ENCODE data around the gene PARN.
A peak's percentile ranks its signal among the peaks of the same experiment; 100 is the strongest.
"Not testable (repeated sequence)": the region's sequence is repeated elsewhere in the genome, so short reads cannot be mapped to it uniquely, and the experiment has no call there.

The PARN gene

DNA sequence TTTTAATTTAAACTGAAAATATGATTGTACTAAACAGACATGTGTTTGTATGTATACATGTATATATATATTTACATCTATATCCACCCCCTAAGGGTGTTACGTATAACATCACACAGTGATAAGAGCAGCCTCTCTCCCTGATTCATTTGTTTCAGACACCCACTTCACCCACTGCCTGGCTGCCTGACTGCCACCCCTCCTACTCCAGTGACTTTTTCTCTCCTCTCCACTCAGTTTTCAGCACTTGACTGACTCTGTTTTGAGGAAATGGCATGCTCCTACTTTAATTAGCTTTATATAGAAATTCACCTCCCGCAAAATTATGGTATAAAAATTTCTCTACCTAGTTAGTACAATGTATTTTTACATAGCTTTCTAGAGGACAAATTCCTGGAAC is 22.7 kb upstream of the PARN start:
- Histone ChIP-seq H3K27me3 (ENCODE audit: insufficient read depth, low read length) (no peaks in the 10 kb centered on the region), H3K27ac (ENCODE audit: low read depth, low read length) (no peak overlapping the region), H3K4me1 (ENCODE audit: control insufficient read depth, insufficient read depth, low read length, unreplicated experiment) (no peaks in the 10 kb centered on the region), H3K4me3 (ENCODE audit: low read depth, low read length) (no peak overlapping the region), H2AFZ (ENCODE audit: low read length, unreplicated experiment) (no peak overlapping the region), H3K36me3 (ENCODE audit: insufficient read depth, low read length) (peaks cover 20% of the 10 kb centered on the region), H3K79me2 (ENCODE audit: control insufficient read depth, insufficient read depth, low read length, unreplicated experiment) (peaks cover 3% of the 10 kb centered on the region)

DNA sequence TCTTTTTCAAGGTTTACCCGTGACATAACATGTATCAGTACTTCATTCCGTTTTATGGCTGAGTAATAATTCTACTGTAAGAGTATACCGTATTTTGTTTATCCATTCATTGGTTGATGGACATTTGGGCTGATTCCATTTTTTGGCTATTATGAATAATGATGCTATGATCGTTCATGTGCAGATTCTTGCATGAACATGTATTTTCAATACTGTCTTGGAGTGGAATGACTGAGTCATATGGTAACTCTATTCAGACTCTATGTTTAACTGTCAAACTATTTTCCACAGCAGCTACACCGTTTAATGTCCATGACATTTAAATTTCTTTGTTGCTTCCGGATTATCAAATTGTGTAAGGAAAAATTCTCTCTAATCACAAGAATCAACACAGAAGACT is 20.6 kb upstream of the PARN start:
- peaks cover 3% of the 10 kb centered on the region for H3K79me2 ChIP-seq (ENCODE audit: control insufficient read depth, insufficient read depth, low read length, unreplicated experiment)
- H3K27me3 ChIP-seq (ENCODE audit: insufficient read depth, low read length), result no peaks in the 10 kb centered on the region
- H3K4me1 ChIP-seq (ENCODE audit: control insufficient read depth, insufficient read depth, low read length, unreplicated experiment), result no peaks in the 10 kb centered on the region
- no peak overlapping the region for H3K27ac ChIP-seq (ENCODE audit: low read depth, low read length)
- no peak overlapping the region for H3K4me3 ChIP-seq (ENCODE audit: low read depth, low read length)
- H3K36me3 ChIP-seq (ENCODE audit: insufficient read depth, low read length), result peaks cover 21% of the 10 kb centered on the region
- no peak overlapping the region for H2AFZ ChIP-seq (ENCODE audit: low read length, unreplicated experiment)

DNA sequence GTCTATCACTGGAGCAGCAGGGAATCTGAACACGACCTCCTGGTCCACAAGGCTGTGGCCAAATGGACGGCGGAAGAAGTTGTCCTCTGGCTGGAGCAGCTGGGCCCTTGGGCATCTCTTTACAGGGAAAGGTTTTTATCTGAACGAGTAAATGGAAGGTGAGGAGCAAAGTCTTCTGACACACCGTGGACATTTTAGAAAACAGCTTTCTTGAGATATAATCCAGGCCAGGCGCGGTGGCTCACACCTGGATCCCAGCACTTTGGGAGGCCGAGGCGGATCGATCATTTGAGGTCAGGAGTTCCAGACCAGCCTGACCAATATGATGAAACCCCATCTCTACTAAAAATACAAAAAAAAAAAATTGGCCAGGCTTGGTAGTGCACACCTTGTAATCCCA is 19.8 kb upstream of the PARN start:
- no peak overlapping the region for H3K27ac ChIP-seq (ENCODE audit: low read depth, low read length)
- H3K79me2 ChIP-seq (ENCODE audit: control insufficient read depth, insufficient read depth, low read length, unreplicated experiment), result peaks cover 3% of the 10 kb centered on the region
- no peak overlapping the region for H3K4me3 ChIP-seq (ENCODE audit: low read depth, low read length)
- no peaks in the 10 kb centered on the region for H3K4me1 ChIP-seq (ENCODE audit: control insufficient read depth, insufficient read depth, low read length, unreplicated experiment)
- H3K36me3 ChIP-seq (ENCODE audit: insufficient read depth, low read length), result peaks cover 24% of the 10 kb centered on the region
- H2AFZ ChIP-seq (ENCODE audit: low read length, unreplicated experiment), result no peak overlapping the region
- H3K27me3 ChIP-seq (ENCODE audit: insufficient read depth, low read length), result no peaks in the 10 kb centered on the region

- Histone ChIP-seq H3K4me1 (ENCODE audit: control insufficient read depth, insufficient read depth, low read length, unreplicated experiment) (no peaks in the 10 kb centered on the region), H2AFZ (ENCODE audit: low read length, unreplicated experiment) (no peak overlapping the region), H3K27ac (ENCODE audit: low read depth, low read length) (no peak overlapping the region), H3K27me3 (ENCODE audit: insufficient read depth, low read length) (no peaks in the 10 kb centered on the region), H3K4me3 (ENCODE audit: low read depth, low read length) (no peak overlapping the region), H3K36me3 (ENCODE audit: insufficient read depth, low read length) (peaks cover 20% of the 10 kb centered on the region), H3K79me2 (ENCODE audit: control insufficient read depth, insufficient read depth, low read length, unreplicated experiment) (peaks cover 66% of the 10 kb centered on the region)
These were observed 11.9 kb upstream of the PARN start for GRCh38 chr16:14641926-14642325.

DNA sequence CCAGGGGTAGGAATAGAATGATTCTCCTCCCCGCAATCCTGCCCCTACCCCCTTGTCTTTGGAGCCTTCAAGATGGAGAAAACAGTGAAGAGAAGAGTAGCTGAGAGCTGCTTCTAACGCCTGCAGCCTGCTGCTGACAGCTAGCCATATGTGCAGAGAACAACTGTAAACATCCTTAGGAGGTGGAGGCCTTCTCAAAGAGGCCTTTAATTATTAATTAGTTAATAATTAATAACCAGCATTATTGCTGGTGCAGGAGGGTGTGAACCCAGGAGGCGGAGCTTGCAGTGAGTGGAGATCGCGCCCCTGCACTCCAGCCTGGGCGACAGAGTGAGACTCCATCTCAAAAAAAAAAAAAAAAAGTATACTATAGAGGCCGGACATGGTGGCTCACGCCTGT is 11.1 kb upstream of the PARN start:
- Histone ChIP-seq H3K36me3 (ENCODE audit: insufficient read depth, low read length) (peaks cover 21% of the 10 kb centered on the region), H3K27ac (ENCODE audit: low read depth, low read length) (no peak overlapping the region), H3K4me1 (ENCODE audit: control insufficient read depth, insufficient read depth, low read length, unreplicated experiment) (no peaks in the 10 kb centered on the region), H3K4me3 (ENCODE audit: low read depth, low read length) (no peak overlapping the region), H3K79me2 (ENCODE audit: control insufficient read depth, insufficient read depth, low read length, unreplicated experiment) (peaks cover 72% of the 10 kb centered on the region), H3K27me3 (ENCODE audit: insufficient read depth, low read length) (no peaks in the 10 kb centered on the region), H2AFZ (ENCODE audit: low read length, unreplicated experiment) (no peak overlapping the region)

- Histone ChIP-seq H3K4me3 (ENCODE audit: low read depth, low read length) (no peak overlapping the region), H3K4me1 (ENCODE audit: control insufficient read depth, insufficient read depth, low read length, unreplicated experiment) (no peaks in the 10 kb centered on the region), H3K27ac (ENCODE audit: low read depth, low read length) (no peak overlapping the region), H2AFZ (ENCODE audit: low read length, unreplicated experiment) (no peak overlapping the region), H3K27me3 (ENCODE audit: insufficient read depth, low read length) (no peaks in the 10 kb centered on the region), H3K79me2 (ENCODE audit: control insufficient read depth, insufficient read depth, low read length, unreplicated experiment) (peaks cover 79% of the 10 kb centered on the region), H3K36me3 (ENCODE audit: insufficient read depth, low read length) (peaks cover 16% of the 10 kb centered on the region)
These were observed 10.5 kb upstream of the PARN start for GRCh38 chr16:14640538-14640937.

GRCh38 chr16:14636951-14637240 is 6.8 kb upstream of the PARN start:
- H2AFZ ChIP-seq (ENCODE audit: low read length, unreplicated experiment); H3K27me3 ChIP-seq (ENCODE audit: insufficient read depth, low read length); H3K4me3 ChIP-seq (ENCODE audit: low read depth, low read length); H3K27ac ChIP-seq (ENCODE audit: low read depth, low read length): not testable (repeated sequence)
- Histone ChIP-seq H3K36me3 (ENCODE audit: insufficient read depth, low read length) (peaks cover 14% of the 10 kb centered on the region), H3K79me2 (ENCODE audit: control insufficient read depth, insufficient read depth, low read length, unreplicated experiment) (peaks cover 88% of the 10 kb centered on the region), H3K4me1 (ENCODE audit: control insufficient read depth, insufficient read depth, low read length, unreplicated experiment) (peaks cover 15% of the 10 kb centered on the region)

DNA sequence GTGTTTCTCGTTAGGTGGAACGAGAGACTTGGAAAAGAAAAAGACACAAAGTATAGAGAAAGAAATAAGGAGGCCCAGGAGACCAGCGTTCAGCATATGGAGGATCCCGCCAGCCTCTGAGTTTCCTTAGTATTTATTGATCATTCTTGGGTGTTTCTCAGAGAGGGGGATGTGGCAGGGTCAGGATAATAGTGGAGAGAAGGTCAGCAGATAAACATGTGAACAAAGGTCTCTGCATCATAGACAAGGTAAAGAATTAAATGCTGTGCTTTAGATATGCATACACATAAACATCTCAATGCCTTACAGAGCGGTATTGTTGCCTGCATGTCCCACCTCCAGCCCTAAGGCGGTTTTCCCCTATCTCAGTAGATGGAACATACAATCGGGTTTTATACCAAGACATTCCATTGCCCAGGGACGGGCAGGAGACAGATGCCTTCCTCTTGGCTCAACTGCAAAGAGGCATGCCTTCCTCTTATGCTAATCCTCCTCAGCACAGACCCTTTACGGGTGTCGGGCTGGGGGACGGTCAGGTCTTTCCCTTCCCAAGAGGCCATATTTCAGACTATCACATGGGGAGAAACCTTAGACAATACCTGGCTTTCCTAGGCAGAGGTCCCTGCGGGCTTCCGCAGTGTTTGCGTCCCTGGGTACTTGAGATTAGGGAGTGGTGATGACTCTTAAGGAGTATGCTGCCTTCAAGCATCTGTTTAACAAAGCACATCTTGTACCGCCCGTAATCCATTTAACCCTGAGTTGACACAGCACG is 6.3 kb upstream of the PARN start:
- not testable (repeated sequence) for H2AFZ ChIP-seq (ENCODE audit: low read length, unreplicated experiment); H3K27ac ChIP-seq (ENCODE audit: low read depth, low read length); H3K4me3 ChIP-seq (ENCODE audit: low read depth, low read length); H3K27me3 ChIP-seq (ENCODE audit: insufficient read depth, low read length)
- Histone ChIP-seq H3K79me2 (ENCODE audit: control insufficient read depth, insufficient read depth, low read length, unreplicated experiment) (peaks cover 83% of the 10 kb centered on the region), H3K4me1 (ENCODE audit: control insufficient read depth, insufficient read depth, low read length, unreplicated experiment) (peaks cover 19% of the 10 kb centered on the region), H3K36me3 (ENCODE audit: insufficient read depth, low read length) (peaks cover 14% of the 10 kb centered on the region)

DNA sequence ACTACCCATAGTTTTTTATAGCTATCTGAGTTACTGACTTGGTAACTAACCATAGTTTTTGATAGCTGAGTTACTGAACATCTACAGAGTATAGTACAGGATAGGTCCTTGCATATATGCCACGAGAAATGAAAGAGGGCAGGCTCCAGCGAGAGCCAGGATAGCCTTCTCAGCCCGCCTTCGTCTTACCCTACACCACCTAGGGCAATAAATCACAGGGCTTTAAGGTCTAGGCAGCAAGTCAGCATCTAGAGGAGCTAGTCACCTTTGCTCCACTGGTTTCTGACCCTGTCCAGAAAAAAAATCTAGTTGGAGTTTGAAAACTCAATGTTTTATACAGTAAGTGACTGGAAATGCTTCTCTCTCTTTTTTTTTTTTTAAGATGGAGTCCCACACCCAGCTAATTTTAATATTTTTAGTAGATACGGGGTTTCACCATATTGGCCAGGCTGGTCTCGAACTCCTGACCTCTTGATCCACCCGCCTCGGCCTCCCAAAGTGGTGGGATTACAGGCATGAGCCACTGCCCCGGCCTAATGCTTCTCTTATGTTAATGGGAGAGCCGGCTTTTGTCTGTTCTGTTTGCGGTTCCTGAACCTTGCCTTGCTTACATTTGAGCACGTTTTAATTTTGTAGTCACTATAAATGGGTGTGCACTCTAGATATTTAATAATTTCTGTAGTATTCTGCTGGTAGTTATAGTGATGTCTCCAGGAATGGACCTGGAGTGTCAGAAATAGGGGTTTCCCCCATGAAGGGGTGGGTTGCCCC is 5.5 kb upstream of the PARN start:
- peaks cover 20% of the 10 kb centered on the region for H3K4me1 ChIP-seq (ENCODE audit: control insufficient read depth, insufficient read depth, low read length, unreplicated experiment)
- no peak overlapping the region for H3K4me3 ChIP-seq (ENCODE audit: low read depth, low read length)
- peaks cover 77% of the 10 kb centered on the region for H3K79me2 ChIP-seq (ENCODE audit: control insufficient read depth, insufficient read depth, low read length, unreplicated experiment)
- peaks cover 14% of the 10 kb centered on the region for H3K36me3 ChIP-seq (ENCODE audit: insufficient read depth, low read length)
- no peak overlapping the region for H3K27ac ChIP-seq (ENCODE audit: low read depth, low read length)
- no peaks in the 10 kb centered on the region for H3K27me3 ChIP-seq (ENCODE audit: insufficient read depth, low read length)
- no peak overlapping the region for H2AFZ ChIP-seq (ENCODE audit: low read length, unreplicated experiment)

DNA sequence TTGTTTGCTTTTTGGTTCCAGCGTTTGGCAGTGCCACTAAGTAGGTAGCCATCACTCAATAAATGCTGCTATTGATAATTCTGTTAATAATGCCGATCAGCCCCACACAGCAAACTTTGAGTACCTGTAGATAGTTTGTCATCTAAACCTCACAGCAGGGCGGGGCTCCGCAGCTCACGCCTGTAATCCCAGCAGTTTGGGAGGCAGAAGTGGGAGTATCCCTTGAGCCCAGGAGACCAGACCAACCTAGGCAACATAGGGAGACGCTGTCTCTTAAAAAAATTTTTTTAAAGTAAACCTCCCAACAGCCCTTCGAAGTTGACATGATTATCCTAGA is 4.3 kb upstream of the PARN start:
- peaks cover 70% of the 10 kb centered on the region for H3K79me2 ChIP-seq (ENCODE audit: control insufficient read depth, insufficient read depth, low read length, unreplicated experiment)
- H3K27me3 ChIP-seq (ENCODE audit: insufficient read depth, low read length), result no peaks in the 10 kb centered on the region
- H3K36me3 ChIP-seq (ENCODE audit: insufficient read depth, low read length), result peaks cover 14% of the 10 kb centered on the region
- H3K4me3 ChIP-seq (ENCODE audit: low read depth, low read length), result peak overlapping the region; percentile 87
- peaks cover 23% of the 10 kb centered on the region for H3K4me1 ChIP-seq (ENCODE audit: control insufficient read depth, insufficient read depth, low read length, unreplicated experiment)
- no peak overlapping the region for H3K27ac ChIP-seq (ENCODE audit: low read depth, low read length)
- H2AFZ ChIP-seq (ENCODE audit: low read length, unreplicated experiment), result no peak overlapping the region
